GM19467 (cell line): Measurements from ENCODE around the gene EPHB2.

ENCODE experiments used
- ATAC-seq: cut with Tn5 transposase; IDR thresholded peaks from one replicate; pipeline ENCODE4 v1.9.1; 2021; ENCODE audit warnings: mild to moderate bottlenecking, moderate library complexity; ENCODE audit not compliant: unreplicated experiment

Gene EPHB2

DNA sequence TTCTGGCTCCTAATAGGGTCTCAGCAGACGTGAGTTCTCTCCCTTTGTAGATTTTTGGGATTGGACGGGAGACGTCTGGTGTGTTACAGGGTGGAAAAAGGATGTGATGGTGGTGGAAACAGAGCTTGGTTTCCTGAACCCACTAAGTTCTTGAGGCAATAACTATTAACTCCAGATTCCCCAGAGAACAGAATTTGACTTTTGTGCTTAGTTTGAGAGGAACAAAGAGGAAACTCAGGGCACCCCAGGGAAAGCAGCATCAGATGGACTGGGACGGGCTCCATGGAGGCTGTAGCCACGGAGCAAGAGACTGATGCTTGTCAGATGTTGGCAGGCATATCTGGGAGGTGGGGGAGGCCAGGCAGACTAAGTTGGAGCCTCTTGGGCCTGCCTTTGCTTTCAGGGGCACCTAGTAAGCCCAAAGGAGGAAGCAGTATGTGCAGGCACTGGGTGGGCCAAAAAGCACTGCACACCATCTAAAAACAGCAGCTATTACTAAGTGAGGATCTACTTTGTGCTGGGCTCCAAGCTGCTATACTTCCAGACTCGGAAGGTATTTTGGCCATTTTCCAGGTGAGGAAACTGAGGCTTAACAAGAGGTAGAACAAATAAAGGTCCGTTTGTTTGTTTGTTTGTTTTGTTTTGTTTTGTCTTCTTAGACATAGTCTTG is 66.9 kb downstream of the EPHB2 start:
- ATAC-seq = no peak

- ATAC-seq = no peak
Measured at GRCh38 chr1:22778408-22778807, 67.8 kb downstream of the EPHB2 start.

DNA sequence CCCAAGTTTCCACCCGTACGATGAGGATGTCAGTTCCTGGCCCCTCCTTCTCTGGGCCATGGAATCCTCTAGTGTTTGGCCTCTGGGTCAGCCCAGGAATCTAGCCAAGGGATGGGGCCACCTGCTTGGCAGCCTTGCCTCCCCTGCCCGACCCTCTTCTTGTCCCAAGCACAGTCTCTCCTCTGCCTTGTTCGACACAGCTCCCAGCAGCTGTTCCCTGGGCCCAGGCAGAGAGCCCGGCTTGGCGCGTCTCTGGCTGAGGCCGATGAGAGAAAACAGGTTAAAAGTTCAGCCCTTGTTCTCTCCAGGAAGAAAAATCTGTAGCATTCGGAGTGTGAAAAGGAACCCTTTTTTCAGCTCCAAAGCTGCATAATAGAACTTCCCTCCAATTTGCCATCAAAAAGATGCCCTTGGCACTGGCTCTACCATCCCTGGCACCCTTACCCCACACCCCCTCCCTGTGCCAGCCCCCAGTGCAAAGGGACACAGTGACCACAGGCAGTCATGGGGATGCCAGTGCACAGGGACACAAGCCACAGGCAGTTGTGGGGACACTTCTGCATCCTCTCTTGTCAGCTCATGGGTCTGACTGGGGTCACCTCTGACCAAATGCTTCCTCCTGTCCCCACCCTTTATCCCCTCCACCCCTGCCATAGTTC is 68.4 kb downstream of the EPHB2 start:
- no peak for ATAC-seq

- ATAC-seq = no peak
Measured at GRCh38 chr1:22780696-22781095, 70.1 kb downstream of the EPHB2 start.

DNA sequence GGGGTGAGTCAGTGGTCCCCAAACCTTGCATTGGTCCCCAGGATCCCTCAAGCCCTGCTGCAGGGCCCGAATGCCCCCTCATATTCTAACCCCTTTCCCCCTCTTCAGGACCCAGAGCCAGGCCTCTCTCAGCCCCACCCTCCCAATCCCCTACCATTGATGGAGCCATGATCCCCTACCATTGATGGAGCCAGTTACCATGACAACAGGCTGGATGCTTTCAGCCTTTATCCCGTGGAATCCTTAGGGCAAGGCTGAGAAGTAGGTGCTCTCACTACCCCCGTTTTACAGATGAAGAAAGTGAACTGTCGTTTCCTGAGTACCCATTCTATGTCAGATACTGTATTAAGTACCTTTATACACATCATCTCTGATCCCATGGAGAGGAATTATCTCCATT is 70.8 kb downstream of the EPHB2 start:
- no peak for ATAC-seq

- no peak for ATAC-seq
Measured at GRCh38 chr1:22782406-22782805, 71.8 kb downstream of the EPHB2 start.

DNA sequence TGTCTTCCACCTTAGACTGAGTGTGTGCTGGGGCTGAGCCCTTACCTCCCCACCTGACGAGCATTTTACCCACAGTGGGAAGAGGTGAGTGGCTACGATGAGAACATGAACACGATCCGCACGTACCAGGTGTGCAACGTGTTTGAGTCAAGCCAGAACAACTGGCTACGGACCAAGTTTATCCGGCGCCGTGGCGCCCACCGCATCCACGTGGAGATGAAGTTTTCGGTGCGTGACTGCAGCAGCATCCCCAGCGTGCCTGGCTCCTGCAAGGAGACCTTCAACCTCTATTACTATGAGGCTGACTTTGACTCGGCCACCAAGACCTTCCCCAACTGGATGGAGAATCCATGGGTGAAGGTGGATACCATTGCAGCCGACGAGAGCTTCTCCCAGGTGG is 73.7 kb downstream of the EPHB2 start:
- ATAC-seq = no peak

- no peak for ATAC-seq
Measured at GRCh38 chr1:22784737-22785136, 74.1 kb downstream of the EPHB2 start.

DNA sequence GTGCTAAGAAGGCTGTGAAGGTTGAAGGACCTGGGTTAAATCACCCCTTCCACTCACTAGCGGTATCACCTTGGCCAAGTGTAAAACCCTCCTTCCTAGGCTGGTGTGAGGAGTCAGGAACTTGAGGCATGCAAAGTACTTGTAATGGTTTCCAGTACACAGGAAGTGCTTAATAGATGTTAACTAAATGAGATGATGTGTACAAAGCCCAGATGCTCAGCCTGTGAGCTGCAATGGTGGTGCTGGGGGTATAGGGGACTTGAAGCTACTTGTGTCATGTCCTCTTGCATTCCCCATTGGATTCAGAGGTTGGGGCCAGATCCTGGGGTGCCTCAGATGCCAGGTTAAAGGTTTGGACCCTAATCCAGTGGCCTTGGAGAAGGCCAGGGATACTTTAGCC is 75.5 kb downstream of the EPHB2 start:
- ATAC-seq = no peak

DNA sequence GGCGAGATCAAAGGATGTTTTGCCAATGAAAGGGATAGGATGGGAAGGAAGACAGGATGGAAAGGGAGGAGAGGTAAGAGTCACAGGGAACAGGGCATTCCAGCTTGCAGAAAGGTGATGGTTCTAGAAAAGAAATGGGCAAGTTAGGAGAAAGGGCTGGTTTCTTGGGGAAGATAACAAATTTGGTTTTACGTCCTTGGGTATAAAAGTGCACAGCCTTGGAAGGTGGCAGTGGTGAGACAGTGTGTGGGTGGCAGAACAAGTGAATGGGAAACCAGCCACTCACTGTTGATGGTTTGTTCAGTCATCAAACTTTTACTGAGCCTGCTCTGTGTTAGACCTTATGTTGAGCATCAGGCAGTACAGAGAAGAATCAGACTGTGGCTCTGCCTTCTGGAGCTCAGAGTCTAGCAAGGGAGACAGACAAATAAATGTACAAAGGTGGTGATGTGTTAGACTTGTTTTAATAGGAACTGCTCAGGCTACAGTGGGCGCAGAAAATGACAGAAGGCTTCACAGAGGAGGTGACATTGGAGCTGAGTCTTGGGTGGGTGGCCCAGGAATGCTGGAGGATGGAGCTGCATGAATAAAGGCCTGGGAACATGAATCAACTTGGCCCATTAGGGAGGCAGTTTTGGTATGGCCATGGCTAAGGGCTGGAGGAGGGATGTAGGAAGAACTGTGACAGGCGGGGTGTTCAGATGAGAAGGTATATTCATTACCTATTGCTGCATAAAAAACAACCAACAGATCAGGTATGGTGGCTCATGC is 76.3 kb downstream of the EPHB2 start:
- no peak for ATAC-seq

DNA sequence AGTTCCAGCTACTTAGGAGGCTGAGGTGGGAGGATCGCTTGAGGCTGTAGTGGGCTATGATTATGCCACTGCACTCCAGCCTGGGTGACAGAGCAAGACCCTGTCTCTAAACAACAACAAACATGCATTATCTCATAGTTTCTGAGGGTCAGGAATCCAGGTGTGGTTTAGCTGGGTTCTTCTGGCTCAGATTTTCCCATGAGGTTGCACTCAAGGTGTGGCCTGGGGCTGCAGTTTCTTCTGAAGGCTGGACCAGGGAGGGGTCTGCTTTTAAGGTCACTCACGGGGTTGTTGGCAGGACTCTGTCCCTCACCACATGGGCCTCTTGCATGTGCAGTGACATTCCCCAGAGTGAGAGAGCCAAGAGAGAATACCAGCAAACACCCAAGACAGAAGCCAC is 77.0 kb downstream of the EPHB2 start:
- no peak for ATAC-seq

DNA sequence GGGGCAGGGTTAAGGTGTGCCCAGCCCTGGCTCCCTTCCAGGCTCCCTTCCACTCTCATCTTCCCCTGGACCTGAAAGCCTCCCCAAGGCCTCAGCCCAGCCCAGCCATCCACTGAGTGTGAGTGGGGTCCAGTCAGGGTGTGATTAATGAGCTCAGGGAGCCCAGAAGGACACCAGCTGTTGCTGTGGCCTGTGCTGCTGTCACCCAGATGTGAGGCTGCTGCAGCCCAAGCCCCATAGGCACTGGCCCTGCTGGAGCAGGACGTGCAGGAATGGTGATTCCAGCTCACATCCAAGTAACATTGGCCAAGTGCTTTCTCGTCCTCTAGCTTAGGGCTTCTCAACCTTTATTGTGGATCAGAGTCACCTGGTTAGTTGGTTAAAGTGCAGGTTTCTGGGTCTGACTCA is 77.6 kb downstream of the EPHB2 start:
- ATAC-seq = no peak

DNA sequence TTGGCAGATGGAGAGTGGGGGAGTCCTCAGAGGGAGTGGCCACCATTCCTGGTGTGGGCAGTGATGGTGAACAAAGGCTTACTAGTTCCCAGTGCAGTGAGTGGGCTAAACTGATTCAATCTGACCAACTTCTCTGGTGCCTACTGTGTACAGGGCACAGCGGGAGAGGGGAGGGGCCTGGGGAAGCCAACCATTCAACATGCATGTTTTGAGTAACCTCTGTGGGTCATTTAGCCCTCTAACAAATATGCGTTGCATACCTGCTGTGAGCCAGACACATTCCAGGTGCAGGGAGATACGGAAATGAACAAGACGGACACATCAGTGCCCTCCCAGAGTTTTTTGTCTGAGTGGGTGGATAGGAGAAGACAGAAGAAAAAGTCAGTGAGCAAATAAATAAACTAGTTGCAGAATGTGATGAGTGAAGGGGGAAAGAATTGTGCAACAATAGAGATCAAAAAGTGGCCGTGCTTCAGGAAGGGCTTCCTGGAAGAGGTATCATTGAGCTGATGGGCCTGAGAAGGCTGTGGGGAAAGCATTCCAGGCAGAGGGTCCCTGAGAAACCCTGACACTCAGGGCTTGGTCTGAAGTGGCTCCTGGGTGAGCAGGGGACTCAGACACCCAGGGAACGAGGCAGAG is 78.8 kb downstream of the EPHB2 start:
- no peak for ATAC-seq

DNA sequence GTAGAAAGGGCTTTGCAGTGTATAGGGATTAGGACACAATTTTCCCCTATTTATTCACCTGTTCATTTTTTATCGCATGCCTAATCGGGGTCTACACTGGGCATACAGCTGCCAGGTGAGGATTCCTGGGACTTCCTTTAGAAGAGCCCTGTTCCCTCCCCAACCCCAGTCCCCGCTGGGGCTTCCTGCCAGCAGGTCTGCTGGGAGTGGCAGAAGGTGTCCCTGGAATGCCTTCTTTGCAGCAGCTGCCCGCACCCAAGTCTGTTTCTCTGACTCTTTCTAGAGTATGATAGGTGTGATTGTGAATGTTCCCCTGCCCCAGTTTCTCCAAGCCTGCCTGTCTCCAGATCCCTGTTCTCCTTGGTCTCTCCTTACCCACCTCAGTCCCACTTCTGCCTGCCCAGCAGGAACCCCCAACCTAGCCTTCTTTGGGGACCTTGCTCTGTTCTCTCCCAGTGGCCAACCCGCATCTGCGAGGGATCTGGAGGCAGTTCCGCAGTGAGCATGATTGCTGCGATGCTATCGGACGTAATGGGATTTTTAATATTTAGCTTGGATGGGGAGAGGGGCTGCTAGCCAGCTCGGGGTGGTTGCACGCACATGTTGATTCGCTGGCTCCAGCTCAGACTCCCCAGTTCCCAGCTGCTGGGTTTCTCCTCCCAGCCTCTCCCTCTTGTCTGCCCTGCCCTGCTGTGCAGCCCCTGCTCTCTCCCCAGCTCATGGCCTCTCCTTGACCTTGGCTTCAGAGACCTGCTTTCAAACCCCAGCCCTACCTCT is 79.8 kb downstream of the EPHB2 start:
- no peak for ATAC-seq

DNA sequence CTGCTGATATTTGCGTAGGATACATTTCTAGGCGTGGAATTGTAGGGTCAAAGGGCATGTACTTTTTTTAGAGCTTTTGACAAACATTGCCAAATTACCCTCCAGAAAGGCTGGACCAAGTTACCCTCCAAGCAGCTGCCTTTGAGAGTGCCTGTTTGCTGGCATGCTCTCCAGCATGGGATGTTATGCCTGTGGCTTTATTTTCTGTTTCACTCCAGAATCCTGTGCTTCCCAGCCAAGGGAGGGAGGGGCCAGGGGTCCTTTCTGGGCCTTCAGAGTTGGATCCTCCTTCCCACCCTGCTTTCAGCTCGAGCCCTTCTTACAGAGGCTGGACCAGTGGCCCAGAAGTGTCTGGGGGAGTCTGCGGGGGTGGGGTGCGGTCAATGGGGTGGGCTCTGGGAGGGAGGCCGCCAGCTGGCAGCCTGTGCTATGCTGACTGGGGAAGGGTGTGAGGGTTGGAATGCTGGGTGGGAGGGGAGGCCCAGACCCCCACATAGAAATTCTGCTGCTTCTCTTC is 81.2 kb downstream of the EPHB2 start:
- no peak for ATAC-seq

DNA sequence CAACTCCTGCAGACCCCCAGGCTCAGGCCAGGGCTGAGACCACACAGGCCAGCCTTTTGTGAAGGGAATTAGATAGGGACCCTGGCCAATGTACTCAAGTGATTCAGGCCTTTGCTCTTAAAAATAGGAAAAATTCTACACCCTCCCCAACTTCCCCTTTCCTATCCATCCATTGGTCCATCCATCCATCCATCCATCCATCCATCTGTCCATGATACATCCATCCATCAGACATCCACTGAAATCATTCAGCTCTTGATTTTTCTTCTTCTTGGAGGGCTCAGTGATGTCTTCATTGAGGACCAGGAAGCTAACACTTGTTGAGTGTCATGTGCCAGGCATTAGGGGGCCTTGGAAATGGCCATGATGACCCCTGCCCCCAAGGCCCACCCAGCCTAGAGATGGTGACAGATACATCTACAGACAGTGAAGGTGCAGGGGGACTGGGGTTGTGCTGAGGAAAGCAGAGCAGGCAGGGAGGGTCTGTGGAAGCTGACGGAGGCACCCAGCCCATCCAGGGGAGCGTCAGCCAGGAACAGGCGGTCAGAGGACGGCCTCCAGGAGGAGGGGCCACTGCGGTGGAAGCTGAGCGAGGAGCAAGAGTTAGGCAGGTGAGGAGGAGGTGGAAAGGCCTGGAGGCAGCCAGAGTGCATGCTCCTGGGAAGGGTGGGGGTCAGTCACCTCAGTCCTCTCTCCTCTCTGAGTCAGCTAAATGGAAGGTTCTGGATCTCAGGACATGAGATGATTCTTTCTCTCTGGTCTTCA is 81.9 kb downstream of the EPHB2 start:
- ATAC-seq = no peak

DNA sequence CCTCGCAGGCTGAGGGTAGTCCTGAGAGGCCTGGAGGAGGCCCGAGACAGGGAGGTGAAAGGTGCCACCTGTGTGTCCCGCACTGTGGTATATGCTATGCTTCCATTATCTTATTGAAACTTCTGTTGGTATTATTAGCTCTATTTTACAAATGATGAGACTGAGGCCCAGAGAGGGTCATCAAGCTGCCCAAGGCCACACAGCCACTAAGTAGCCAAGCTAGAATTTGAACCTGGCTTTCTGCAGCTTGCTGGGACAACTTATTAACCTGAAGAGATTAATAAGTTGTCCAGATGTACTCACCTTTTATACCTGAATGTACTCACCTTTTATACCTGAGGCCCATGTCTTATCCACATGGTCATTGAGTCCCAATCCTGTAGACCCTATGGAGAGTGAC is 83.0 kb downstream of the EPHB2 start:
- ATAC-seq = no peak

GRCh38 chr1:22794647-22795365 is 84.2 kb downstream of the EPHB2 start:
- no peak for ATAC-seq

GRCh38 chr1:22795366-22795714 is 84.7 kb downstream of the EPHB2 start:
- ATAC-seq = no peak
